HCT116 (cell line): ENCODE data around the gene MAN1A1. TPM values are rescaled to one million over a fixed set of nuclear protein-coding genes. Genes with fewer than 3 reads are reported as not detected.

Experiments used
- ATAC-seq: fragments of 200-7000 bp; cut with Tn5 transposase; 2 replicates; pipeline ENCODE4 v1.9.1; 2020; ENCODE audit warnings: mild to moderate bottlenecking, moderate library complexity
- BruUV-seq: library from RNA; stranded (reverse); fragments of 400-500 nt; replicated peaks from 2 replicates; lab custom pipeline; 2021; lab: Mats Ljungman, UMichigan
- CTCF ChIA-PET: fragments of 300-600 bp; sonication (Branson Sonifier 250); formaldehyde crosslinking; loops from one replicate; lab custom pipeline; 2021; ENCODE audit warnings: antibody characterized with exemption; lab: Charles Lee
- POLR2A ChIA-PET: fragments of 300-600, 350-600 bp; sonication (Branson Sonifier 250); formaldehyde crosslinking; loops from one replicate; lab custom pipeline; 2021; ENCODE audit warnings: antibody characterized with exemption; lab: Charles Lee
- RAD21 ChIA-PET, 2 experiments: fragments of 300-600 bp; sonication (Branson Sonifier 250); formaldehyde crosslinking; loops; one replicate each; lab custom pipeline; 2023; ENCODE audit warnings: low total read pairs in 2 of 2; ENCODE audit not compliant: uncharacterized antibody in 2 of 2, unreplicated experiment in 2 of 2, low non-redundant PET in 1 of 2; lab: Charles Lee
- DNase-seq: peaks from one replicate; pipeline ENCODE4 v3.0.0-alpha.2; 2010; ENCODE audit warnings: low read depth, low spot score
- H2AFZ ChIP-seq: fragments of 200-600 bp; shearing (Covaris generic), sonication (generic); 2 replicates; pipeline ENCODE4 v1.6.1; 2017; ENCODE audit warnings: low read depth, mixed run types, mixed read lengths, antibody characterized with exemption, low read length; ENCODE audit not compliant: poor library complexity, severe bottlenecking
- H3K27ac ChIP-seq: 2 replicates; pipeline ENCODE4 v1.5.1; 2012; ENCODE audit warnings: low read depth, low read length
- H3K27me3 ChIP-seq: fragments of 200-600 bp; sonication (generic); 2 replicates; pipeline ENCODE4 v1.6.1; 2016; ENCODE audit warnings: mixed run types, low read length, mixed read lengths; ENCODE audit not compliant: insufficient read depth
- H3K36me3 ChIP-seq, 2 experiments: fragments of 200-500 bp in 1 of 2; fragments of 200-600 bp in 1 of 2; sonication (Bioruptor generic) in 1 of 2; sonication (generic) in 1 of 2; 2 replicates each; pipeline versions ENCODE4 v1.5.1 to v1.6.1; 2014 to 2016; ENCODE audit warnings: low read length in 2 of 2, inconsistent platforms in 1 of 2, mixed read lengths in 1 of 2, mixed run types in 1 of 2; ENCODE audit not compliant: insufficient read depth in 2 of 2, control insufficient read depth in 1 of 2
- H3K4me1 ChIP-seq, 2 experiments: fragments of 200-600 bp in 1 of 2; sonication (generic) in 1 of 2; 2 replicates each; pipeline versions ENCODE4 v1.5.1 to v1.6.1; 2012 to 2017; ENCODE audit warnings: low read length in 2 of 2, inconsistent platforms in 1 of 2, mild to moderate bottlenecking in 1 of 2, mixed read lengths in 1 of 2, mixed run types in 1 of 2, moderate library complexity in 1 of 2; ENCODE audit not compliant: insufficient read depth in 2 of 2, control insufficient read depth in 1 of 2
- H3K4me2 ChIP-seq: fragments of 200-600 bp; sonication (generic); 2 replicates; pipeline ENCODE4 v1.6.1; 2017; ENCODE audit warnings: mixed run types, low read length, mixed read lengths
- H3K4me3 ChIP-seq, 2 experiments: fragments of 200-600 bp in 1 of 2; sonication (generic) in 1 of 2; replicated peaks in 1 of 2; 2 replicates each; pipeline ENCODE4 v1.5.1; 2011 to 2016; ENCODE audit warnings: low read length in 2 of 2, control low read depth in 1 of 2, low read depth in 1 of 2, mild to moderate bottlenecking in 1 of 2, mixed read lengths in 1 of 2, mixed run types in 1 of 2
- H3K79me2 ChIP-seq: fragments of 200-600 bp; sonication (generic); 2 replicates; pipeline ENCODE4 v1.6.1; 2017; ENCODE audit warnings: mild to moderate bottlenecking, mixed run types, low read length, moderate library complexity, mixed read lengths; ENCODE audit not compliant: insufficient read depth
- H3K9ac ChIP-seq: fragments of 200-600 bp; sonication (generic); 2 replicates; pipeline ENCODE4 v1.6.1; 2016; ENCODE audit warnings: low read length, mixed read lengths
- H3K9me2 ChIP-seq: fragments of 200-600 bp; sonication (generic), shearing (Covaris generic); 2 replicates; pipeline ENCODE4 v1.6.1; 2017; ENCODE audit warnings: mixed run types, mild to moderate bottlenecking, moderate library complexity; ENCODE audit not compliant: insufficient read depth
- H3K9me3 ChIP-seq, 2 experiments: fragments of 200-500 bp in 1 of 2; fragments of 200-600 bp in 1 of 2; sonication (Bioruptor generic) in 1 of 2; sonication (generic) in 1 of 2; 2 replicates each; pipeline ENCODE4 v1.6.1; 2014 to 2017; ENCODE audit warnings: low read length in 2 of 2, mixed read lengths in 2 of 2, inconsistent platforms in 1 of 2, low read depth in 1 of 2, mild to moderate bottlenecking in 1 of 2, mixed run types in 1 of 2, moderate library complexity in 1 of 2; ENCODE audit not compliant: control insufficient read depth in 1 of 2, insufficient read depth in 1 of 2
- H4K20me1 ChIP-seq: fragments of 200-600 bp; sonication (generic), shearing (Covaris generic); 2 replicates; pipeline ENCODE4 v1.6.1; 2017; ENCODE audit warnings: mixed run types, mild to moderate bottlenecking, moderate library complexity; ENCODE audit not compliant: insufficient read depth
- ATF3 ChIP-seq: IDR thresholded peaks from 2 replicates; pipeline ENCODE4 v1.6.1; 2012
- CTCF ChIP-seq, 3 experiments: fragments of 200-600 bp in 1 of 3; sonication (generic) in 1 of 3; IDR thresholded peaks in 2 of 3; conservative IDR thresholded peaks in 1 of 3; 2 replicates each; pipeline ENCODE4 v1.5.1; 2012 to 2017; ENCODE audit warnings: low read depth in 2 of 3, low read length in 2 of 3, antibody characterized with exemption in 1 of 3, borderline replicate concordance in 1 of 3, control low read depth in 1 of 3, mild to moderate bottlenecking in 1 of 3, mixed read lengths in 1 of 3, mixed run types in 1 of 3, moderate library complexity in 1 of 3; ENCODE audit not compliant: insufficient read depth in 1 of 3
- EGR1 ChIP-seq: IDR thresholded peaks from 2 replicates; pipeline ENCODE4 v1.6.1; 2012; ENCODE audit warnings: low read depth
- FOSL1 ChIP-seq: IDR thresholded peaks from 2 replicates; pipeline ENCODE4 v1.6.1; 2012; ENCODE audit warnings: low read depth
- JUND ChIP-seq: IDR thresholded peaks from 2 replicates; pipeline ENCODE4 v1.6.1; 2012
- POLR2A ChIP-seq: IDR thresholded peaks from 2 replicates; pipeline ENCODE4 v1.7.0; 2011; ENCODE audit warnings: borderline replicate concordance; ENCODE audit not compliant: insufficient read depth, insufficient read length; ENCODE audit errors: extremely low read depth
- REST ChIP-seq: IDR thresholded peaks from 2 replicates; pipeline ENCODE4 v1.6.1; 2012; ENCODE audit warnings: low read depth
- SIN3A ChIP-seq: IDR thresholded peaks from 2 replicates; pipeline ENCODE4 v1.6.1; 2012; ENCODE audit warnings: low read depth
- TCF7L2 ChIP-seq: IDR thresholded peaks from 2 replicates; pipeline ENCODE4 v1.7.0; 2011; ENCODE audit warnings: borderline replicate concordance, inconsistent platforms; ENCODE audit not compliant: insufficient read depth, insufficient read length; ENCODE audit errors: extremely low read depth
- ZBTB33 ChIP-seq: IDR thresholded peaks from 2 replicates; pipeline ENCODE4 v1.6.1; 2011; ENCODE audit warnings: mild to moderate bottlenecking, low read length, moderate library complexity; ENCODE audit not compliant: insufficient replicate concordance; ENCODE audit errors: extremely low read depth
- intact Hi-C: fragments of 100-400 bp; cut with micrococcal nuclease; formaldehyde crosslinking; loops from 2 replicates; pipeline ENCODE4 v1.10.0; 2022
- total RNA-seq: library from RNA; stranded (reverse); gene quantifications from one replicate; pipeline ENCODE4 v1.2.1, GENCODE V29; 2021; ENCODE audit not compliant: unreplicated experiment

The MAN1A1 gene
- total RNA-seq, 1 experiment from 2014 or later, result 46.0 TPM

GRCh38 chr6:119269266-119270103 is 80.1 kb downstream of the MAN1A1 start (continued):
- no peak for TF ChIP-seq CTCF (IDR thresholded peaks at IDR 0.05 in 2 of 3, conservative IDR thresholded peaks at IDR 0.05 in 1 of 3; ENCODE audit: borderline replicate concordance in 1 of 3, insufficient read depth in 1 of 3, low read depth in 2 of 3, low read length in 2 of 3)
- TF ChIP-seq JUND, result no peak
- TF ChIP-seq SIN3A, result no peak

GRCh38 chr6:119267126-119267905 is 82.2 kb downstream of the MAN1A1 start:
- ATAC-seq (no peak), DNase-seq (no peak)
- no peak overlapping the region for H2AFZ ChIP-seq
- H3K4me2 ChIP-seq, result no peak overlapping the region
- intact Hi-C loops, result no loop called here
- H3K27me3 ChIP-seq, result no peaks in the 10 kb centered on the region
- no peak overlapping the region for H3K27ac ChIP-seq
- peaks cover 0 to 4% of the 10 kb centered on the region in 2 experiments; a peak in 1 of 4 replicates for H3K36me3 ChIP-seq
- H3K9me3 ChIP-seq, result peaks cover 3 to 10% of the 10 kb centered on the region in 2 experiments; a peak in 1 of 4 replicates
- BruUV-seq, result no TSS peak
- no peaks in the 10 kb centered on the region for H3K9me2 ChIP-seq
- RAD21 ChIA-PET, result no interaction called here
- POLR2A ChIA-PET, result no interaction called here
- H3K4me1 ChIP-seq, result peaks cover 0 to 2% of the 10 kb centered on the region in 2 experiments; a peak in 2 of 4 replicates
- no peaks in the 10 kb centered on the region for H3K79me2 ChIP-seq
- no peaks in the 10 kb centered on the region for H4K20me1 ChIP-seq
- CTCF ChIA-PET, result no interaction called here
- no peak overlapping the region for H3K9ac ChIP-seq
- no peak overlapping the region for H3K4me3 ChIP-seq
- TF ChIP-seq REST (no peak), TCF7L2 (no peak), CTCF (IDR thresholded peaks at IDR 0.05 in 2 of 3, conservative IDR thresholded peaks at IDR 0.05 in 1 of 3; ENCODE audit: borderline replicate concordance in 1 of 3, insufficient read depth in 1 of 3, low read depth in 2 of 3, low read length in 2 of 3) (no peak), ZBTB33 (no peak), FOSL1 (no peak), EGR1 (no peak), POLR2A (no peak), ATF3 (no peak)
